Measurements from ENCODE around the gene GTF2F2.

- TF ChIP-seq POLR2A (conservative IDR thresholded peaks at IDR 0.05) (no peak), ILK (tag; IDR thresholded peaks at IDR 0.05; ENCODE audit: borderline replicate concordance, low read depth) (no peak), POLR2AphosphoS5 (IDR thresholded peaks at IDR 0.05; ENCODE audit: control insufficient read depth, insufficient read depth, low read depth, low read length) (no peak), ZNF778 (CRISPR knock-in tag; IDR thresholded peaks at IDR 0.05) (no peak), CBX3 (IDR thresholded peaks at IDR 0.05; ENCODE audit: borderline replicate concordance in 1 of 2, low read length in 2 of 2) (no peak), RAD21 (CRISPR knock-in tag; conservative IDR thresholded peaks at IDR 0.05 in 1 of 2, IDR thresholded peaks at IDR 0.05 in 1 of 2) (no peak), RNF2 (IDR thresholded peaks at IDR 0.05) (no peak)
Measured at GRCh38 chr13:45301263-45301662, 181.0 kb downstream of the GTF2F2 start.
